HG02884 (cell line): ENCODE results near the gene MRPL55.

Experiments used
- ATAC-seq: cut with Tn5 transposase; IDR thresholded peaks from one replicate; pipeline ENCODE4 v1.9.1; 2021; ENCODE audit warnings: mild to moderate bottlenecking, moderate library complexity; ENCODE audit not compliant: unreplicated experiment

MRPL55 gene

GRCh38 chr1:228148196-228148861 is 39.2 kb upstream of the MRPL55 start:
- ATAC-seq, result no peak

DNA sequence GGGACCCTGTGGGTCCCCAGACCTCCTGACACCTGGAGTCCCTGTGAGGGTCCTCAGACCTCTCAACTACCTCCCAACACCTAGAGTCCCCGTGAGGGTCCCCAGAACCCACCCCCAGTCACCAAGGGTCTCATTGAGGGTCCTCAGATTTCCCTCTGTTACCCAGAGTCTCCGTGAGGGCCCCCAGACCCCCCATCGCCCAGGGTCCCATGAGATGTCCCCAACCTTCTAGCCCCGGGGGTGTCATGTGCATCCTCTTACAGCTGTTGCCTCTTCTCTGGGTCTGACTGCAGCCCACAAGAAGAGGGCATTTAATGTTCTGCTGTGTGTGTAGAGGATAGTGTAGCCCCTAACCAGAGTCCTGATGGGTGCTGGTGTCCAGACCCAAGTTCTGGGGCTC is 38.7 kb upstream of the MRPL55 start:
- ATAC-seq, result no peak

- ATAC-seq, result no peak
These were observed 38.1 kb upstream of the MRPL55 start for GRCh38 chr1:228147151-228147693.

DNA sequence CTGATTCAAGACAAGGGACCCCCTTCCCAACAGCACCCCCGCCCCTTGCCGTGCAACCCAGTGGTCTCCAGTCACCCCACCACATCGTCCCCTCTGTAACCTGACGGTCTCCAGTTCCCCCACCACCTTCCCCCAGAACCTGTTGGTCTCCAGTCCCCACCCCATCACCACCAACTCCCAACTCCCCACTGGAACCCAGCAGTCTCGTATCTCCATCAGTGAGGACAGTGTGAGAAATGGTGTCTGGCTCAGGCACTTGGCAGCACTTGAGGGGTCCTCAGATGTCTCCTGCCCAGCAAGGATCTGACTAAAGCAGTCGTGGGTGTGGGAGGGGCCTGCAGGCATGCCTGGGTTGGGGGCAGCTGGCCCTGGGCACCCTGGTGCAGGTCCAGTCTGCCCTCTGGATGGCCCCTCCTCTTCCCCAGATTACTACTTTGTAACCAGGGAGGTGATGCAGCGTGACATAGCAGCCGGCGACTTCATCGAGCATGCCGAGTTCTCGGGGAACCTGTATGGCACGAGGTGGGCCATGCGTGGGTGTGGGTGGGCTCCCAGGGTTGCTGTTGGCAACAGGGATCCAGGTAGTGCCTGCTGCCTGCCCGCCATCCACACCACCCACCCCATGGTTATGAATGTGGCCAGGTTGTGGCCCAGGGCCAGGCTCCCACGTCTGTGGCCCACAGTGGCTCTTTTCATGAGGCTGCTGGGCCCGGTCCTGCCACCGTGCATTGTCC is 37.5 kb upstream of the MRPL55 start:
- no peak for ATAC-seq

GRCh38 chr1:228145463-228146416 is 36.6 kb upstream of the MRPL55 start:
- ATAC-seq, result no peak

GRCh38 chr1:228144993-228145343 is 35.9 kb upstream of the MRPL55 start:
- ATAC-seq, result no peak

GRCh38 chr1:228144193-228144992 is 35.3 kb upstream of the MRPL55 start:
- ATAC-seq, result no peak

DNA sequence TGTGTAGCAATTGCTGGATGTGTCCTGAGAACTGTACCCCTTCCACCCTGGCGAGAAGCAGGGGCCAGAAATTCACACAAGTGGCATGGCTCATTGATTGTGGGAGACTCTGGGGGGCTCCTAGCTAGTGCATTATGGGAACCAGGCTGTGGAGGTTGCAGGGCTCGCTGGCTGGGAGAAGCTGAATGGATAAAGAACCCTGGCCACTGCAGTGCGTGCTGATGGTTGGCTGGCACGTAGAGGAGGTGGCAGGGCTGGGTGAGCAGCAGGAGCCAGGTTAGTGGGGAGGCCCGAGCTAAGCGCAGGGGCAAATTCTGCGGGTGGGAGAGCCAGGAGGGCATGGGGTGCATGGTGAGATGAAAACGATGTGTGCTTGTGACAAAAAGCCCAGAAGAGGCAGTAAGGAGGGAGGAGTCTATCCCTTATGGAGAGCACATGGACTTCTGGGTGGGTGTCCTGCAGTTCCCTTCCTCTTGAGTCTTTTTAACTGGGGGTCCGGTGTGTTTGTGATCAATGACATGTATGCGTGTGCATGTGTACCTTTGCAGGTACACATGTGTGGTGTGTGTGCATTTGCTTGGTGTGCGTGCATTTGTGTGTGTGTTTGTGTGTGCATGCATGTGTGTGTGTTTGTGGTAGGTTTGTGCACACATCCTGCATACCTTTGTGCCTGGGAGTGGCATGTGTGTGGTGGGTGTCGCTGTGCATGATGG is 34.5 kb upstream of the MRPL55 start:
- no peak for ATAC-seq

DNA sequence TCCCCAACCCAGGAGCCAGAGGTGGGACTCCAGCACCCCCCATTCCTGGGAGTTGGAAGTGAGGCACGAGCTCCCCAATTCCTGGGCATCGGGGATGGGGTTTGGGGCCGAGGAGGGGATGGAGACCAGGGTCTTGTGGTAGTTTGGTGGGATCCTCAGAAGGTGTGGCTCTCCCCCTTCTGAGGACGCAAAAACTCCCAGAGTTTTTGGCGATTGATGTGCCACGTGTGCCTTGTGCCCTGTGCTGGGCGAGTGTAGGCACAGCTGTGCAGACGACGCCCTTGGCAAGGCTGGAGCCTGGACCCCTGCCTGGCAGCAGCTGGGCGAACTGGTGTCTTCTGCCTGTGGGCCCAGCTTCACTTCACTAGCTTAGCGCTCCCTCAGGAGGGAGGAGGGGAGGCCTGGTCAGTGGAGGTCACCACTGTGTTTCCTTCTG is 33.6 kb upstream of the MRPL55 start:
- ATAC-seq, result no peak

DNA sequence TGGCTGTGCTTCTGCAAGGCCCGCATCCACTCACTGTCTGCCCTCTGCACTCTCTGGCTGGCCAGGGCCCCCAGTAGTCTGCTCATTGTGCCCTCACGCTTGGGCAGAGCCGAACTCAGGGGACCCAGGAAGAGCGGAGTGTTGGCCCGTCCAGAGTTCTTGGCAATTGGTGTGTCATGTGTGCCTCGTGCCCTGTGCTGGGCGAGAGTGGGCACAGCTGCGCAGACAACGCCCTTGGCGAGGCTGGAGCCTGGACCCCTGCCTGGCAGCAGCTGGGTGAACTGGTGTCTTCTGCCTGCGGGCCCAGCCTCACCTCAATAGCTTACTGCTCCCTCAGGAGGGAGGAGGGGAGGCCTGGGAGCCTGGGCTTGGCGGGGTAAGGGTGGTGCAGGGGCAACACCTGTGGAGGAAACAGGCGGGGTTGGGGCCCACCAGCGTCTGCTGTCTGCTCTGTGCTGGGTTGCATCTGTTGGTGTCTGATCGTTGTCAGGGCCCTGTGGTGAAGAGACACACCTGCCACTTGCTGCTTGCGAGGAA is 33.1 kb upstream of the MRPL55 start:
- ATAC-seq, result no peak

- no peak for ATAC-seq
These were observed 32.3 kb upstream of the MRPL55 start for GRCh38 chr1:228141226-228142044.

- no peak for ATAC-seq
These were observed 31.7 kb upstream of the MRPL55 start for GRCh38 chr1:228140724-228141225.

- peak; percentile 90 for ATAC-seq
These were observed 31.0 kb upstream of the MRPL55 start, which contains the start of gene GUK1 for GRCh38 chr1:228139931-228140723. Gene GUK1, plus strand, starts transcription at chr1:228140279. Its CDS starts 24 bp downstream, at chr1:228140303.

DNA sequence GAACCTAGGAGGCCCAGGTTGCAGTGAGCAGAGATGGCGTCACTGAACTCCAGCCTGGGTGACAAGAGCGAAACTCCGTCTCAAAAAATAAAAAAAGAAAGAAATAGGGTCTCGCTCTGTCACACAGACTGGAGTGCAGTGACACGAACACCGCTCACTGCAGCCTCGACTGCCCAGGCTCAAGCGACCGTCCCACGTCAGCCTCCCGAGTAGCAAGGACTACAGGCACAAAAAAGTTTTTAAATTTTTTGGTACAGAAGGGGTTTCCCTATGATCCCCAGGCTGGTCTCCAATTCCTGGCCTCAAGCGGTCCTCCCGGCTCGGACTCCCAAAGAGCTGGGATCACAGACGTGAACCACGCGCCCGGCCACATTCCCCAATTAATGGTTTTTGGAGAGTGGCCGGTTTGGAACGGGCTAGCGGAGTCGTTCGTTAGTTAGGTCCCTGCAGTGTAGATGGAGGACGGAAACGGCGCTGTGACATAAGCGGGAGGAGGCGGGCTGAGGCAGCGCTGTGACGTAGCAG is 30.4 kb upstream of the MRPL55 start:
- ATAC-seq, result no peak

- ATAC-seq, result no peak
These were observed 27.8 kb upstream of the MRPL55 start for GRCh38 chr1:228136901-228137300.

DNA sequence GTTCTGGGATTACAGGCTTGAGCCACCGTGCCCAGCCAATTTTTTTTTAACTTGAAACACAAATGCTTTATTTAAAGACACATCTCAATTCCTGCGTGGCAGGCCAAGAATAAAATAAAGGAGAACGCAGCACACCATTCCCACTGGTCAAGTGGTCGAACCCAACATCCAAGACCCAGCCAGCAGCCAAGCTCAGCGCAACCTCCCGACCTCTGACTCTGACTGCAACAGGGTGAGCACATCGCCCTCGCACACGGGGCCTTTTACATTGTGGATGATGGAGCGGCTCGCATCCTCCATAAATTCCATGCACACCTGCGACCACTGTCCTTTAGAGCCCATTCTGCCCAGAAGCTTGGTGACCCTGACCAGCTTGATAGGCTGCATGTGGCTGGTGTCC is 25.5 kb upstream of the MRPL55 start:
- no peak for ATAC-seq

DNA sequence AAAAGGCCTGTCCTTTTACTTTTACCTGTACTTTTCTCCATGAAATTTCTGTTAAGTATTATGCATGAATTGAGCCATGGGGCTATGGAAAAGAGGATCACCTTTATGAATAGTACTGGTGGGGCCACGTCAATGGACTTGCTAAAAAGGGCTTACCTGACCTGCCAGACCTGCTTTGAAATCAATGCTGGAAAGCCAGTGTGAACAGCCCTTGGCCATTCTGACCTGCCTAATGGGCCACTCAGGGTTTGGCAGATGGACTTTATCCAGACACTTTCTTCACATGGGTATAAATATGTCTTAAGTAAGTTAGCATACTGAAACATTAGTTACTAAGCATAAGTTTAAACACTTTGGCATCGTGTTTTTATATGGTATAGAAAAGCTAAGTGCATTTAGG is 22.7 kb upstream of the MRPL55 start:
- no peak for ATAC-seq
